ENCODE measurements around the gene TSPAN12. TPM values are rescaled to one million over a fixed set of nuclear protein-coding genes. Genes with fewer than 3 reads are reported as not detected.

TSPAN12 gene
- polyA plus RNA-seq, 1 donor, result 99.6 TPM

- Histone ChIP-seq H3K4me3 (ENCODE audit: low read length) (no peak overlapping the region), H3K27me3 (ENCODE audit: control insufficient read depth, insufficient read depth, low read length) (no peaks in the 10 kb centered on the region), H3K27ac (ENCODE audit: low read length) (no peak overlapping the region), H3K9me3 (ENCODE audit: control insufficient read depth, low read depth, low read length) (no peaks in the 10 kb centered on the region), H3K36me3 (ENCODE audit: control insufficient read depth, insufficient read depth, low read length) (peaks cover 21% of the 10 kb centered on the region), H3K4me1 (ENCODE audit: control insufficient read depth, insufficient read depth, low read length) (no peaks in the 10 kb centered on the region)
- WGBS (ENCODE audit: insufficient coverage, low lambda C conversion rate), result no CpG with 5 or more reads among the region's 3 CpGs
- DNase-seq, result no peak
These were observed 48.7 kb downstream of the TSPAN12 start for GRCh38 chr7:120809260-120809659.

GRCh38 chr7:120807390-120807789 lies 50.6 kb downstream of the TSPAN12 start:
- H3K27me3 ChIP-seq (ENCODE audit: control insufficient read depth, insufficient read depth, low read length), result no peaks in the 10 kb centered on the region
- no peak overlapping the region for H3K4me3 ChIP-seq (ENCODE audit: low read length)
- H3K9me3 ChIP-seq (ENCODE audit: control insufficient read depth, low read depth, low read length), result no peaks in the 10 kb centered on the region
- no peak for DNase-seq
- 100% methylated on average over 2 of the region's 2 CpGs for WGBS (ENCODE audit: insufficient coverage, low lambda C conversion rate)
- H3K36me3 ChIP-seq (ENCODE audit: control insufficient read depth, insufficient read depth, low read length), result peaks cover 23% of the 10 kb centered on the region
- H3K4me1 ChIP-seq (ENCODE audit: control insufficient read depth, insufficient read depth, low read length), result no peaks in the 10 kb centered on the region
- H3K27ac ChIP-seq (ENCODE audit: low read length), result no peak overlapping the region

- no CpG with 5 or more reads among the region's 1 CpG for WGBS (ENCODE audit: insufficient coverage, low lambda C conversion rate)
- H3K36me3 ChIP-seq (ENCODE audit: control insufficient read depth, insufficient read depth, low read length), result peaks cover 23% of the 10 kb centered on the region
- no peak overlapping the region for H3K27ac ChIP-seq (ENCODE audit: low read length)
- no peaks in the 10 kb centered on the region for H3K27me3 ChIP-seq (ENCODE audit: control insufficient read depth, insufficient read depth, low read length)
- no peaks in the 10 kb centered on the region for H3K9me3 ChIP-seq (ENCODE audit: control insufficient read depth, low read depth, low read length)
- DNase-seq, result no peak
- no peak overlapping the region for H3K4me3 ChIP-seq (ENCODE audit: low read length)
- H3K4me1 ChIP-seq (ENCODE audit: control insufficient read depth, insufficient read depth, low read length), result no peaks in the 10 kb centered on the region
These were observed 51.3 kb downstream of the TSPAN12 start for GRCh38 chr7:120806669-120807068.

- no peak overlapping the region for H3K4me3 ChIP-seq (ENCODE audit: low read length)
- H3K9me3 ChIP-seq (ENCODE audit: control insufficient read depth, low read depth, low read length), result no peaks in the 10 kb centered on the region
- no peak overlapping the region for H3K27ac ChIP-seq (ENCODE audit: low read length)
- no peaks in the 10 kb centered on the region for H3K27me3 ChIP-seq (ENCODE audit: control insufficient read depth, insufficient read depth, low read length)
- no CpG with 5 or more reads among the region's 3 CpGs for WGBS (ENCODE audit: insufficient coverage, low lambda C conversion rate)
- H3K4me1 ChIP-seq (ENCODE audit: control insufficient read depth, insufficient read depth, low read length), result no peaks in the 10 kb centered on the region
- peaks cover 27% of the 10 kb centered on the region for H3K36me3 ChIP-seq (ENCODE audit: control insufficient read depth, insufficient read depth, low read length)
- peak; percentile 45 to 60 for DNase-seq
These were observed 52.1 kb downstream of the TSPAN12 start for GRCh38 chr7:120805636-120806388.

- Histone ChIP-seq H3K36me3 (ENCODE audit: control insufficient read depth, insufficient read depth, low read length) (peaks cover 19% of the 10 kb centered on the region), H3K9me3 (ENCODE audit: control insufficient read depth, low read depth, low read length) (no peaks in the 10 kb centered on the region), H3K27ac (ENCODE audit: low read length) (no peak overlapping the region), H3K4me3 (ENCODE audit: low read length) (no peak overlapping the region), H3K4me1 (ENCODE audit: control insufficient read depth, insufficient read depth, low read length) (no peaks in the 10 kb centered on the region), H3K27me3 (ENCODE audit: control insufficient read depth, insufficient read depth, low read length) (no peaks in the 10 kb centered on the region)
- 80% methylated on average over 2 of the region's 3 CpGs for WGBS (ENCODE audit: insufficient coverage, low lambda C conversion rate)
- no peak for DNase-seq
These were observed 55.2 kb downstream of the TSPAN12 start for GRCh38 chr7:120802751-120803150.

GRCh38 chr7:120799813-120800475 lies 58.0 kb downstream of the TSPAN12 start:
- Histone ChIP-seq H3K4me3 (ENCODE audit: low read length) (no peak overlapping the region), H3K36me3 (ENCODE audit: control insufficient read depth, insufficient read depth, low read length) (peaks cover 21% of the 10 kb centered on the region), H3K4me1 (ENCODE audit: control insufficient read depth, insufficient read depth, low read length) (no peaks in the 10 kb centered on the region), H3K27me3 (ENCODE audit: control insufficient read depth, insufficient read depth, low read length) (no peaks in the 10 kb centered on the region), H3K27ac (ENCODE audit: low read length) (no peak overlapping the region), H3K9me3 (ENCODE audit: control insufficient read depth, low read depth, low read length) (peaks cover 2% of the 10 kb centered on the region)
- WGBS (ENCODE audit: insufficient coverage, low lambda C conversion rate), result 100% methylated on average over 1 of the region's 3 CpGs
- no peak for DNase-seq

- DNase-seq, result no peak
- H3K36me3 ChIP-seq (ENCODE audit: control insufficient read depth, insufficient read depth, low read length), result peaks cover 20% of the 10 kb centered on the region
- no peaks in the 10 kb centered on the region for H3K27me3 ChIP-seq (ENCODE audit: control insufficient read depth, insufficient read depth, low read length)
- WGBS (ENCODE audit: insufficient coverage, low lambda C conversion rate), result no CpG with 5 or more reads among the region's 1 CpG
- H3K4me3 ChIP-seq (ENCODE audit: low read length), result no peak overlapping the region
- no peak overlapping the region for H3K27ac ChIP-seq (ENCODE audit: low read length)
- H3K9me3 ChIP-seq (ENCODE audit: control insufficient read depth, low read depth, low read length), result peaks cover 2% of the 10 kb centered on the region
- H3K4me1 ChIP-seq (ENCODE audit: control insufficient read depth, insufficient read depth, low read length), result no peaks in the 10 kb centered on the region
These were observed 58.8 kb downstream of the TSPAN12 start for GRCh38 chr7:120799147-120799546.

- Histone ChIP-seq H3K9me3 (ENCODE audit: control insufficient read depth, low read depth, low read length) (peaks cover 2% of the 10 kb centered on the region), H3K4me1 (ENCODE audit: control insufficient read depth, insufficient read depth, low read length) (no peaks in the 10 kb centered on the region), H3K36me3 (ENCODE audit: control insufficient read depth, insufficient read depth, low read length) (peaks cover 18% of the 10 kb centered on the region), H3K27ac (ENCODE audit: low read length) (no peak overlapping the region), H3K4me3 (ENCODE audit: low read length) (no peak overlapping the region), H3K27me3 (ENCODE audit: control insufficient read depth, insufficient read depth, low read length) (no peaks in the 10 kb centered on the region)
- no CpG with 5 or more reads among the region's 7 CpGs for WGBS (ENCODE audit: insufficient coverage, low lambda C conversion rate)
- DNase-seq, result no peak
These were observed 60.8 kb downstream of the TSPAN12 start for GRCh38 chr7:120797026-120797645.

- Histone ChIP-seq H3K36me3 (ENCODE audit: control insufficient read depth, insufficient read depth, low read length) (peaks cover 21% of the 10 kb centered on the region), H3K27ac (ENCODE audit: low read length) (no peak overlapping the region), H3K4me3 (ENCODE audit: low read length) (no peak overlapping the region), H3K4me1 (ENCODE audit: control insufficient read depth, insufficient read depth, low read length) (no peaks in the 10 kb centered on the region), H3K27me3 (ENCODE audit: control insufficient read depth, insufficient read depth, low read length) (no peaks in the 10 kb centered on the region), H3K9me3 (ENCODE audit: control insufficient read depth, low read depth, low read length) (peaks cover 2% of the 10 kb centered on the region)
- no CpG with 5 or more reads among the region's 4 CpGs for WGBS (ENCODE audit: insufficient coverage, low lambda C conversion rate)
- no peak for DNase-seq
These were observed 63.7 kb downstream of the TSPAN12 start for GRCh38 chr7:120794106-120794729.

- Histone ChIP-seq H3K27ac (ENCODE audit: low read length) (no peak overlapping the region), H3K27me3 (ENCODE audit: control insufficient read depth, insufficient read depth, low read length) (no peaks in the 10 kb centered on the region)
These were observed 64.6 kb downstream of the TSPAN12 start for GRCh38 chr7:120793213-120793936.

More at GRCh38 chr7:120793213-120793936, 64.6 kb downstream of the TSPAN12 start:
- Histone ChIP-seq H3K36me3 (ENCODE audit: control insufficient read depth, insufficient read depth, low read length) (peaks cover 22% of the 10 kb centered on the region), H3K9me3 (ENCODE audit: control insufficient read depth, low read depth, low read length) (peaks cover 2% of the 10 kb centered on the region), H3K4me1 (ENCODE audit: control insufficient read depth, insufficient read depth, low read length) (no peaks in the 10 kb centered on the region), H3K4me3 (ENCODE audit: low read length) (no peak overlapping the region)
- 81% methylated on average over 3 of the region's 3 CpGs for WGBS (ENCODE audit: insufficient coverage, low lambda C conversion rate)
- no peak for DNase-seq

Measured in large intestine (tissue), 3 donors.